ENCODE data around the gene PLET1.
A peak's percentile ranks its signal among the peaks of the same experiment; 100 is the strongest.
"Not testable (repeated sequence)": the region's sequence is repeated elsewhere in the genome, so short reads cannot be mapped to it uniquely, and the experiment has no call there.

The PLET1 gene

DNA sequence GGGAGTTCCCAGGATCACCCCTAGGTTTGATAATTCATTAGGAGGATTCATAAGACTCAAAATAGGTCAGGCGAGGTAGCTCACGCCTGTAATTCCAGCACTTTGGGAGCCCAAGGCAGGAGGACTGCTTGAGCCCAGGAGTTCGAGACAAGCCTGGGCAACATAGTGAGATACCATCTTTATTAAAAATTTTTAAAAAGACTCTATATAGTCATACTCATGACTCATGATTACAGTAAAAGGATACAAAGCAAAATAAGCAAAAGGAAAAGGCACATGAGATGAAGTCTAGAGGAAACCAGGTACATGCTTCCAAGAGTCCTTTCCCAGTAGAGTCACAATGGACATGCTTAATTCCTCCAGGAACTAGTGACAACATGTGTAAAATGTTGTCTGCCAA, 48.4 kb downstream of the PLET1 start:
- Histone ChIP-seq H3K36me3 (ENCODE audit: low read depth) (no peaks in the 10 kb centered on the region), H3K27me3 (ENCODE audit: insufficient read depth, poor library complexity, severe bottlenecking) (no peaks in the 10 kb centered on the region), H3K4me3 (ENCODE audit: severe bottlenecking) (no peak overlapping the region), H3K4me1 (ENCODE audit: insufficient read depth, poor library complexity, severe bottlenecking) (peaks cover 22% of the 10 kb centered on the region), H3K9me3 (ENCODE audit: severe bottlenecking) (no peaks in the 10 kb centered on the region), H3K27ac (ENCODE audit: poor library complexity, severe bottlenecking) (peak overlapping the region; percentile 36)
- ATAC-seq (ENCODE audit: low read depth) (peak; percentile 71), DNase-seq (ENCODE audit: low spot score) (no peak)
- TF ChIP-seq, protein P1, sequence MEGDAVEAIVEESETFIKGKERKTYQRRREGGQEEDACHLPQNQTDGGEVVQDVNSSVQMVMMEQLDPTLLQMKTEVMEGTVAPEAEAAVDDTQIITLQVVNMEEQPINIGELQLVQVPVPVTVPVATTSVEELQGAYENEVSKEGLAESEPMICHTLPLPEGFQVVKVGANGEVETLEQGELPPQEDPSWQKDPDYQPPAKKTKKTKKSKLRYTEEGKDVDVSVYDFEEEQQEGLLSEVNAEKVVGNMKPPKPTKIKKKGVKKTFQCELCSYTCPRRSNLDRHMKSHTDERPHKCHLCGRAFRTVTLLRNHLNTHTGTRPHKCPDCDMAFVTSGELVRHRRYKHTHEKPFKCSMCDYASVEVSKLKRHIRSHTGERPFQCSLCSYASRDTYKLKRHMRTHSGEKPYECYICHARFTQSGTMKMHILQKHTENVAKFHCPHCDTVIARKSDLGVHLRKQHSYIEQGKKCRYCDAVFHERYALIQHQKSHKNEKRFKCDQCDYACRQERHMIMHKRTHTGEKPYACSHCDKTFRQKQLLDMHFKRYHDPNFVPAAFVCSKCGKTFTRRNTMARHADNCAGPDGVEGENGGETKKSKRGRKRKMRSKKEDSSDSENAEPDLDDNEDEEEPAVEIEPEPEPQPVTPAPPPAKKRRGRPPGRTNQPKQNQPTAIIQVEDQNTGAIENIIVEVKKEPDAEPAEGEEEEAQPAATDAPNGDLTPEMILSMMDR (IDR thresholded peaks at IDR 0.05; ENCODE audit: poor library complexity, severe bottlenecking): no peak

DNA sequence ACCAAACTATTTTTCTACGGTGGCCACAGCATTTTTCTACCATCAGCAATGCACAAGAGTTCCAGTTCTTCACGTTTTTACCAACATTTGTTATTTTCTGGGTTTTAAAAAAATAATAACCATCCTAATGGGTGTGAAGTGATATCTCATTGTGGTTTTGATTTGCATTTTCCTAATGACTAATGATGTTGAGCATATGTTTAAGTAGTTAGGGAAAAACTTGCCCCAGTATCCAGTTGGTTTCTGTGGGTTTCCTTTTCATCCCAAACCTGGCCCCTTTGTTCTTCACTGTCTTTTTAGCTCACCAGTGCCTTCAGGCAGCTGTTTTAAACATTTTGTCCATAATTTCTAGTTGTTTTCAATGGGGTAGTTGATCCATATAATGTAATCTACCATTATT, 49.1 kb downstream of the PLET1 start:
- no peaks in the 10 kb centered on the region for H3K27me3 ChIP-seq (ENCODE audit: insufficient read depth, poor library complexity, severe bottlenecking)
- TF ChIP-seq, protein P1 (IDR thresholded peaks at IDR 0.05; ENCODE audit: poor library complexity, severe bottlenecking): no peak
- H3K4me3 ChIP-seq (ENCODE audit: severe bottlenecking): no peak overlapping the region
- DNase-seq (ENCODE audit: low spot score): no peak
- H3K9me3 ChIP-seq (ENCODE audit: severe bottlenecking): no peaks in the 10 kb centered on the region
- peak overlapping the region; percentile 36 for H3K27ac ChIP-seq (ENCODE audit: poor library complexity, severe bottlenecking)
- H3K4me1 ChIP-seq (ENCODE audit: insufficient read depth, poor library complexity, severe bottlenecking): peaks cover 22% of the 10 kb centered on the region
- no peaks in the 10 kb centered on the region for H3K36me3 ChIP-seq (ENCODE audit: low read depth)
- no peak for ATAC-seq (ENCODE audit: low read depth)

DNA sequence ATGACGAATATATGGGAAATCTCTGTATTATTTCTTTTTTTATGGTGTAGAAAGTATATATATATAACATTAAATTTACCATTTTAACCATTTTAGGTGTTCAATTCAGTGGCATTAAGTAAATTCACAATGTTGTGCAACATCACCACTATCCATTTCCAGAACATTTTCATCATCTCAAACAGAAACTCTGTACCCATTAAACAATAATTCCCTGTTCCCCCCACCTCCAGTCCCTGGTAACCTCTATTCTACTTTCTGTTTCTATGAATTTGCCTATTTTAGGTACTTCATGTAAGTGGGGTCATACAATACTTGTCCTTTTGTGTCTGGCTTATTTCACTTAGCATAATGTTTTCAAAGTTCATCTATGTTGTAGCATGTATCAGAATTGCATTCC, 49.8 kb downstream of the PLET1 start:
- Histone ChIP-seq H3K4me1 (ENCODE audit: insufficient read depth, poor library complexity, severe bottlenecking) (peaks cover 22% of the 10 kb centered on the region), H3K36me3 (ENCODE audit: low read depth) (no peaks in the 10 kb centered on the region), H3K4me3 (ENCODE audit: severe bottlenecking) (no peak overlapping the region), H3K27me3 (ENCODE audit: insufficient read depth, poor library complexity, severe bottlenecking) (no peaks in the 10 kb centered on the region), H3K27ac (ENCODE audit: poor library complexity, severe bottlenecking) (peak overlapping the region; percentile 36), H3K9me3 (ENCODE audit: severe bottlenecking) (no peaks in the 10 kb centered on the region)
- ATAC-seq (ENCODE audit: low read depth) (no peak), DNase-seq (ENCODE audit: low spot score) (no peak)
- TF ChIP-seq, protein P1 (IDR thresholded peaks at IDR 0.05; ENCODE audit: poor library complexity, severe bottlenecking): no peak

DNA sequence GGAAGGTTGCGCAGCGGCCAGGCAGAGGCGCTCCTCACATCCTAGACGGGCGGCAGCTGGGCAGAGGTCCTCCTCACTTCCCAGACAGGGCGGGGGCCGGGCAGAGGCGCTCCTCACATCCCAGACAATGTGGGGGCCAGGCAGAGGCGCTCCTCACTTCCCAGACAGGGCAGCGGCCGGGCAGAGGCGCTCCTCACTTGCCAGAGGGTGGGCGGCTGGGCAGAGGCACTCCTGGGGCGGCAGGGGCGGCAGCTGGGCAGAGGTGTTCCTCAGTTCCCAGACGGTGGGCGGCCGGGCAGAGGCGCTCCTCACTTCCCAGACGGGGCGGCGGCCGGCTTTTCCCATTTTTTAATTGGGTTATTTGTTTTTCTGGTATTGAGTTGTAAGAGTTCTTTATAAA, 54.6 kb downstream of the PLET1 start:
- TF ChIP-seq, protein P1 (IDR thresholded peaks at IDR 0.05; ENCODE audit: poor library complexity, severe bottlenecking): no peak
- ATAC-seq (ENCODE audit: low read depth) (no peak), DNase-seq (ENCODE audit: low spot score) (no peak)
- no peaks in the 10 kb centered on the region for H3K9me3 ChIP-seq (ENCODE audit: severe bottlenecking)
- no peaks in the 10 kb centered on the region for H3K27me3 ChIP-seq (ENCODE audit: insufficient read depth, poor library complexity, severe bottlenecking)
- H3K4me1 ChIP-seq (ENCODE audit: insufficient read depth, poor library complexity, severe bottlenecking): no peaks in the 10 kb centered on the region
- no peaks in the 10 kb centered on the region for H3K36me3 ChIP-seq (ENCODE audit: low read depth)
- no peak overlapping the region for H3K4me3 ChIP-seq (ENCODE audit: severe bottlenecking)
- H3K27ac ChIP-seq (ENCODE audit: poor library complexity, severe bottlenecking): no peak overlapping the region

DNA sequence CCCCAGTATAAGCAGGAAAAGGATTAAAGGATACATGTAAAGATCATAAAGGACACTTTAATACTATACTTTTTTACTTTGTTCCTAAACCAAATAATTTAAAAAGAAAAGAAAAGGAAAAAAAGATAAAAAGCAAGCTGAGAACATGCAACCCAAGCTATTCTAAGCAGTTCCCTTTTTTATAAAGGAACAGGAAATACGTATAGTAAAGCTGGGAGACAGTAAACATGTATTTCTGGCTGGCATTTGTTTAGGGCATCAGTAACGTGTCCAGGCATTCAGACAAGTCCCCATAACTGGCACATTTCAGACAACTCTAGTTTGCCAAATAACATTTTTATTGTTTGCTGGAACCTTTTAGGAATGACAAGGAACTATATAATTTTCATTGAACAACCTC, 60.4 kb downstream of the PLET1 start:
- no peak overlapping the region for H3K27ac ChIP-seq (ENCODE audit: poor library complexity, severe bottlenecking)
- DNase-seq (ENCODE audit: low spot score): no peak

DNA sequence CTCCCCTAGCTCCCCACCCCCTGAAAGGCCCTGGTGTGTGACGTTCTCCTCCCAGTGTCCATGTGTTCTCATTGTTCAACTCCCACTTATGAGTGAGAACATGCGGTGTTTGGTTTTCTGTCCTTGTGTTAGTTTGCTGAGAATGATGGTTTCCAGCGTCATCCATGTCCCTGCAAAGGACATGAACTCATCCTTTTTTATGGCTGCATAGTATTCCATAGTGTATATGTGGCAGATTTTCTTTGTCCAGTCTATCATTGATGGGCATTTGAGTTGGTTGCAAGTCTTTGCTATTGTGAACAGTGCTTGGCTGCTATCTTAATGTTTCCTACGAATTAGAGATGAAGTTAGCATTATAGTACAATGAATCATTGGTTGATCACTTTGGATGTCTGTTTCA, 61.6 kb downstream of the PLET1 start:
- DNase-seq (ENCODE audit: low spot score); H3K27ac ChIP-seq (ENCODE audit: poor library complexity, severe bottlenecking); ATAC-seq (ENCODE audit: low read depth); H3K4me3 ChIP-seq (ENCODE audit: severe bottlenecking); H3K27me3 ChIP-seq (ENCODE audit: insufficient read depth, poor library complexity, severe bottlenecking); H3K36me3 ChIP-seq (ENCODE audit: low read depth); H3K9me3 ChIP-seq (ENCODE audit: severe bottlenecking): not testable (repeated sequence)
- H3K4me1 ChIP-seq (ENCODE audit: insufficient read depth, poor library complexity, severe bottlenecking): peaks cover 25% of the 10 kb centered on the region

More for the DNA sequence above, 60.4 kb downstream of the PLET1 start:
- peaks cover 18% of the 10 kb centered on the region for H3K4me1 ChIP-seq (ENCODE audit: insufficient read depth, poor library complexity, severe bottlenecking)
- H3K27me3 ChIP-seq (ENCODE audit: insufficient read depth, poor library complexity, severe bottlenecking): no peaks in the 10 kb centered on the region
- no peak overlapping the region for H3K4me3 ChIP-seq (ENCODE audit: severe bottlenecking)
- no peak for ATAC-seq (ENCODE audit: low read depth)
- no peaks in the 10 kb centered on the region for H3K36me3 ChIP-seq (ENCODE audit: low read depth)
- TF ChIP-seq, protein P1 (IDR thresholded peaks at IDR 0.05; ENCODE audit: poor library complexity, severe bottlenecking): no peak
- no peaks in the 10 kb centered on the region for H3K9me3 ChIP-seq (ENCODE audit: severe bottlenecking)
